ENCODE measurements around the gene SLX4IP. TPM values are rescaled to one million over a fixed set of nuclear protein-coding genes. Genes with fewer than 3 reads are reported as not detected.

SLX4IP gene
- total and polyA plus RNA-seq, 8 donors, result 1.00 to 4.6 (median 2.6) TPM

- TF ChIP-seq EP300 (IDR thresholded peaks at IDR 0.05), result no peak
- TF ChIP-seq POLR2AphosphoS5 (IDR thresholded peaks at IDR 0.05), result no peak
- WGBS, 5 donors, result 92 to 94% (median 94%) methylated on average over 2 of the region's 2 CpGs
- peaks cover 4 to 27% (median 20%) of the 10 kb centered on the region in 4 donors for H3K4me1 ChIP-seq
- no peak overlapping the region for H3K27ac ChIP-seq
- H3K4me3 ChIP-seq, result no peak overlapping the region
- peaks cover 0 to 9% (median 0%) of the 10 kb centered on the region in 4 donors for H3K9me3 ChIP-seq
- H3K27me3 ChIP-seq, result no peaks in the 10 kb centered on the region
- no peak for DNase-seq
- intact Hi-C loops (cut with DNase I; ENCODE audit: low total_unique reads), result no loop called here
- no peaks in the 10 kb centered on the region for H3K36me3 ChIP-seq
These were observed 28.5 kb downstream of the SLX4IP start for GRCh38 chr20:10463622-10464021.

- TF ChIP-seq CTCF (IDR thresholded peaks at IDR 0.05), result no peak
- TF ChIP-seq POLR2A (IDR thresholded peaks at IDR 0.05), result no peak
- no peak for TF ChIP-seq EP300 (IDR thresholded peaks at IDR 0.05)
- no peak for TF ChIP-seq POLR2AphosphoS5 (IDR thresholded peaks at IDR 0.05)
- intact Hi-C loops (cut with DNase I; ENCODE audit: low total_unique reads), result no loop called here
These were observed 30.0 kb downstream of the SLX4IP start for GRCh38 chr20:10465135-10465534.

GRCh38 chr20:10466325-10466724 is 31.2 kb downstream of the SLX4IP start:
- H3K4me3 ChIP-seq, result no peak overlapping the region
- intact Hi-C loops (cut with DNase I; ENCODE audit: low total_unique reads), result no loop called here
- no peaks in the 10 kb centered on the region for H3K36me3 ChIP-seq
- H3K27ac ChIP-seq, result peak overlapping the region in 3 of 5 donors; percentile 31 to 35 (median 34)
- TF ChIP-seq POLR2AphosphoS5 (IDR thresholded peaks at IDR 0.05) (no peak), POLR2A (IDR thresholded peaks at IDR 0.05) (no peak), EP300 (IDR thresholded peaks at IDR 0.05) (no peak), CTCF (IDR thresholded peaks at IDR 0.05) (no peak)
- H3K27me3 ChIP-seq, result no peaks in the 10 kb centered on the region
- peak in 1 of 2 donors; percentile 70 for DNase-seq
- H3K4me1 ChIP-seq, result peaks cover 4 to 41% (median 29%) of the 10 kb centered on the region in 4 donors
- peaks cover 0 to 9% (median 0%) of the 10 kb centered on the region in 4 donors for H3K9me3 ChIP-seq
- 41 to 65% (median 56%) methylated on average over 4 of the region's 4 CpGs for WGBS, 5 donors

More at GRCh38 chr20:10465135-10465534, 30.0 kb downstream of the SLX4IP start:
- 76 to 86% (median 77%) methylated on average over 3 of the region's 3 CpGs for WGBS, 5 donors
- no peak for DNase-seq
- H3K9me3 ChIP-seq, result peaks cover 0 to 9% (median 0%) of the 10 kb centered on the region in 4 donors
- no peak overlapping the region for H3K4me3 ChIP-seq
- no peak overlapping the region for H3K27ac ChIP-seq
- no peaks in the 10 kb centered on the region for H3K36me3 ChIP-seq
- H3K4me1 ChIP-seq, result peaks cover 4 to 39% (median 29%) of the 10 kb centered on the region in 4 donors
- no peaks in the 10 kb centered on the region for H3K27me3 ChIP-seq

- intact Hi-C loops (cut with DNase I; ENCODE audit: low total_unique reads), result no loop called here
- DNase-seq, result no peak
- peaks cover 4 to 41% (median 29%) of the 10 kb centered on the region in 4 donors for H3K4me1 ChIP-seq
- TF ChIP-seq CTCF (IDR thresholded peaks at IDR 0.05) (no peak), POLR2AphosphoS5 (IDR thresholded peaks at IDR 0.05) (no peak), EP300 (IDR thresholded peaks at IDR 0.05) (no peak), POLR2A (IDR thresholded peaks at IDR 0.05) (no peak)
- H3K27me3 ChIP-seq, result no peaks in the 10 kb centered on the region
- no peaks in the 10 kb centered on the region for H3K36me3 ChIP-seq
- peaks cover 0 to 9% (median 0%) of the 10 kb centered on the region in 4 donors for H3K9me3 ChIP-seq
- H3K27ac ChIP-seq, result peak overlapping the region in 3 of 5 donors; percentile 34 to 43 (median 35)
- no peak overlapping the region for H3K4me3 ChIP-seq
- WGBS, 5 donors, result 62 to 71% (median 66%) methylated on average over 3 of the region's 3 CpGs
These were observed 31.8 kb downstream of the SLX4IP start for GRCh38 chr20:10466855-10467254.

GRCh38 chr20:10467681-10468339 is 32.7 kb downstream of the SLX4IP start:
- Histone ChIP-seq H3K4me3 (no peak overlapping the region), H3K27me3 (no peaks in the 10 kb centered on the region), H3K36me3 (no peaks in the 10 kb centered on the region), H3K4me1 (peaks cover 4 to 43% (median 29%) of the 10 kb centered on the region in 4 donors), H3K9me3 (peaks cover 0 to 9% (median 0%) of the 10 kb centered on the region in 4 donors), H3K27ac (peak overlapping the region in 3 of 5 donors; percentile 37 to 54 (median 43))
- TF ChIP-seq CTCF (IDR thresholded peaks at IDR 0.05) (no peak), POLR2AphosphoS5 (IDR thresholded peaks at IDR 0.05) (no peak), POLR2A (IDR thresholded peaks at IDR 0.05) (no peak), EP300 (IDR thresholded peaks at IDR 0.05) (no peak)
- DNase-seq, result no peak
- intact Hi-C loops (cut with DNase I; ENCODE audit: low total_unique reads), result no loop called here
- WGBS, 5 donors, result 40 to 67% (median 55%) methylated on average over 3 of the region's 3 CpGs
